Measurements from ENCODE around the gene ROS1.
"Not testable (repeated sequence)": the region's sequence is repeated elsewhere in the genome, so short reads cannot be mapped to it uniquely, and the experiment has no call there.

Gene ROS1

DNA sequence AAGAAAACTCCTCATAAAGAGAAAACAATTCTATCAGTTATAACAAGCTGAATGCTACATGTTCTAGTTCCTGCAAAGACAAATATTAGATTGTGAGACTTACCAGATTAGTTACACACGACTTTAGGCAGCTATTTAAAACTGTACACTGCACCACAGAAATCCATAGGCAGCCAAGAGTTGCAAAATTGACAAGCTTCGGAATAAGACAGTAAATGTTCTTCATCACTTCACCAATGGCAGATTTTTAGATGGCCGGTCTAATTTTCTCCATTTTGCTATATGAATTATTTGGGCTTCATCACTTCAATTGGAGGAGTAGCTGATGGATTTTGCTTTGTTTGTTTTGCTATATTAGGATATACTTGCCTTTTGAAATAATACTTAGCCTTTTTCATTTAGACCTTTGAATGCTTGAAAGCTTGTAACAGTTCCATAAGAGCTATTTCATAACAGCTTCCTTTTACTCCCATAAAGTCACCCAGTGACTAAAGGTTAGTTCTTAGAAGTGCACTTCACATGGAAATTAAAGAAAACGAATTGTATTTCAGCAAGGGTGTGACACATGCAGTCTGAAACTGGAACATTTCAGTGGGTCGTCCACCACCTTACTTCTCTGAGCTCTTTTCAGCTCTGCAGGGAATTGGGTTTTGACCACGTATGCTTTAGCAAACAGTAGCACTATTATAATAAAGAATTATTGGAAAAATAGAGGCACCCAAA, at the start of gene ROS1:
Gene ROS1 (minus strand): TSS at position 512 of the 723 bp plus-strand sequence. CDS start 286 bp downstream, at position 226.
- Mint-ChIP-seq H3K9me3 (peaks cover 2% of the 10 kb centered on the region), H3K27ac (no peak within 1 kb of the TSS), H3K4me1 (no peaks in the 10 kb centered on the region), H3K4me3 (no peak within 1 kb of the TSS), H3K27me3 (no peaks in the 10 kb centered on the region), H3K36me3 (no peaks in the 10 kb centered on the region)
- no peak for DNase-seq (ENCODE audit: low spot score in 2 of 2)
- ATAC-seq (ENCODE audit: low read depth) = no peak

DNA sequence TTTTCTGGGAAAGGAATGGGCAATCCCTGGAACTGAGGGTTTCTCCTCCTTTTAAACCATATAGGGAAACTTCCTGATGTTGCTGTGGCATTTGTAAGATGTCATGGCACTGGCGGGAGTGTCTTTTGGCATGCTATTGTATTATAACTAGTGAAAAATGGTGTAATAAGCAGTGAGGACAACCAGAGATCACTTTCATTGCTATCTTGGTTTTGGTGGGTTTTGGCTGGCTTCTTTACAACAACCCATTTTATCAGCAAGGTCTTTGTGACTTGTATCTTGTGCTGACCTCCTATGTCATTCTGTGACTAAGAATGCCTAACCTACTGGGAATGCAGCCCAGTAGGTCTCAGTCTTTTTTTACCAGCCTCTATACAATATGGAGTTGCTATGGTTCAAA, 47.7 kb upstream of the ROS1 start:
- Mint-ChIP-seq H3K36me3 (no peaks in the 10 kb centered on the region), H3K27me3 (peaks cover 8% of the 10 kb centered on the region), H3K4me1 (no peaks in the 10 kb centered on the region), H3K9me3 (no peaks in the 10 kb centered on the region), H3K4me3 (no peak overlapping the region), H3K27ac (no peak overlapping the region)
- ATAC-seq (ENCODE audit: low read depth) = no peak
- no peak for DNase-seq (ENCODE audit: low spot score in 2 of 2)

DNA sequence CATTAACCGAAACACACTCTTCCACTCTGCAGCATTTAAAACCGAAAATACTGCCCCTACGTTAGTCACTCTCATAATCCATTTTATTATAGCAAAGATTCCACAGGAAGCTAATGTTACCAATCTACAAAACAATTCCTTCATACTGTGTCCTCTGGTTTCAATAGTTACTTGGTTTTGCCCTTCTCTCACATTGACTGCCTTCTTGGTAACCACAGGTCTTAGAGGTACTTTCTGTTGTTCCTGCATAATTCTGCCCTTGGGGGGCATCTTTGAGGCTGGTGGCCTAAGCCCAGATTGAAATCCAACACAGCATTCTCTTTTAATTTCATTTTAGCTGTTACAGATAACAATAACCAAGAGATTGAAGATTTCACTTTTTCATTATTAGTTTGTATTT, 46.9 kb upstream of the ROS1 start:
- H3K4me1 Mint-ChIP-seq = no peaks in the 10 kb centered on the region
- no peak overlapping the region for H3K4me3 Mint-ChIP-seq
- H3K36me3 Mint-ChIP-seq = no peaks in the 10 kb centered on the region
- ATAC-seq (ENCODE audit: low read depth) = no peak
- DNase-seq (ENCODE audit: low spot score in 2 of 2) = no peak
- peaks cover 8% of the 10 kb centered on the region for H3K27me3 Mint-ChIP-seq
- H3K27ac Mint-ChIP-seq = no peak overlapping the region
- no peaks in the 10 kb centered on the region for H3K9me3 Mint-ChIP-seq

DNA sequence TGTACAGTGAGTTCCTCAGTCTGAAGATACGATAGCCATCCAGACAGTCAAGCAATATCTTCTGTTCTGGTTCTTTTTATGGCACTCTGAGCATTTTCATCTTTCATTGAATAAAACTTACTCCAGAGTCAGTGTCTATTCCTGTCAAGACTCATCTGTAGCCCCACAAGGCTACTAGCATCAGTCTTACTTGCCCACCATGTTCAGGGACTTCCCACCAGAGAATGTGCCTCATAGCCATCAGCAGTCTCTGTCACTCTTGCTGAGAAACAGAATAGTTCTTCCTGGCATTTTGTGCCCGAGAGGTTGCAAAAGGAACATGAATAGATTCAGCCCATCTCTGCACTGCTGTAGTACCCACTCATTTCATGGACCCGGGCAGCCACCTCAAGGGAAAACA, 44.0 kb upstream of the ROS1 start:
- Mint-ChIP-seq H3K4me1 (no peaks in the 10 kb centered on the region), H3K27me3 (peaks cover 10% of the 10 kb centered on the region), H3K36me3 (no peaks in the 10 kb centered on the region), H3K4me3 (no peak overlapping the region), H3K27ac (no peak overlapping the region), H3K9me3 (no peaks in the 10 kb centered on the region)
- no peak for DNase-seq (ENCODE audit: low spot score in 2 of 2)
- ATAC-seq (ENCODE audit: low read depth) = no peak

DNA sequence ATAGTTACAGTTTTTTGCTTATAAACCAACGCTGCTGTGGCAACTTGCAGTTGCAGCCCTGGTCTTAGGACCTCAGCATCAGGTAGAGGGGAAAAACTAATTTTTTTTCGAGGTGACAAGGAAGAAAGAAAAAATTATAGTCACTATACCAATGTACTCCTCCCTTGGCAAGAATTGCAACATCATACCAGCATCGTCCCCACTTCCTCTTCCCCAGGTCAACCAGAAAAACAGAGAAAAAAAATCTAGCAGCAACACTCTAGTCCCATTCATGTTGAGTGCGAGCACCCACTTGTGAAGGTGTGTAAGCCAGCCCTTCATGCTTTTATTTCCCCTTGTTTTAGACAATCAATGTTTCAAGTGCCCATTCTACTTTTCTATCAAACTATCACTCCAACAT, 43.6 kb upstream of the ROS1 start:
- Mint-ChIP-seq H3K4me1 (no peaks in the 10 kb centered on the region), H3K9me3 (no peaks in the 10 kb centered on the region), H3K4me3 (no peak overlapping the region), H3K36me3 (no peaks in the 10 kb centered on the region), H3K27me3 (peaks cover 10% of the 10 kb centered on the region), H3K27ac (no peak overlapping the region)
- ATAC-seq (ENCODE audit: low read depth) (no peak), DNase-seq (ENCODE audit: low spot score in 2 of 2) (no peak)

DNA sequence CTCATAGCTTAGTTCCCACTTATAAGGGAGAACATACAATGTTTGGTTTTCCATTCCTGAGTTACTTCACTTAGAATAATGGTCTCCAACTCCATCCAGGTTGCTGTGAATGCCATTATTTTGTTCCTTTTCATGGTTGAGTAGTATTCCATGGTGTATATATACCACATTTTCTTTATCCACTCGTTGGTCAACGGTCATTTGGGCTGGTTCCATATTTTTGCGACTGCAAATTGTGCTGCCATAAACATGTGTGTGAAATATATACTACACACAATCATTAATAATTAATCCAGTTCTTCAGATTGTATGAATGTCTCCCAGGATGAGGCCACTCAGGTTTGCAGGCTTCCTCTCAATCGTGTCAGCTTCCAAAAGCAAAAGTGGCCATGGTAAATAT, 42.8 kb upstream of the ROS1 start:
- H3K4me1 Mint-ChIP-seq = not testable (repeated sequence)

DNA sequence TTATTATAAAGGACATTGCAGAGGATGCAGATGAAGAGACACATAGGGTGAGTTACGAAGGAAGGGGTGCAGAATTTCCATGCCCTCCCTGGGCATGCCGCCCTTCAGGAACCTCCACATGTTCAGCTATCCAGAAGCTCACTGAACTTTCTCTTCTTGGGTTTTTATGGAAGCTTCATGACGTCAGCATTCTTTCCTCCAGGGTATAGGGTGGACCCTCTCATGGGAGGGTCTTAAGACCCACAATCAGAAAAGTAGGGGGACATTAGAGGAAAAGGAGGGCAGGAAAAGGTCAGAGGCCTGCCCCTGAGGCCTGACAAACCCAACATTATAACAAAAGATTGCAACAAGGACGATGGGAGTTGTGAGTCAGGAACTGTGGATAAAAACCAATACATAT, 42.1 kb upstream of the ROS1 start:
- DNase-seq (ENCODE audit: low spot score in 2 of 2) = no peak

More for the DNA sequence above, 42.8 kb upstream of the ROS1 start:
- not testable (repeated sequence) for H3K27ac Mint-ChIP-seq; H3K36me3 Mint-ChIP-seq; H3K9me3 Mint-ChIP-seq; H3K4me3 Mint-ChIP-seq; ATAC-seq (ENCODE audit: low read depth); DNase-seq (ENCODE audit: low spot score in 2 of 2)
- peaks cover 13% of the 10 kb centered on the region for H3K27me3 Mint-ChIP-seq

DNA sequence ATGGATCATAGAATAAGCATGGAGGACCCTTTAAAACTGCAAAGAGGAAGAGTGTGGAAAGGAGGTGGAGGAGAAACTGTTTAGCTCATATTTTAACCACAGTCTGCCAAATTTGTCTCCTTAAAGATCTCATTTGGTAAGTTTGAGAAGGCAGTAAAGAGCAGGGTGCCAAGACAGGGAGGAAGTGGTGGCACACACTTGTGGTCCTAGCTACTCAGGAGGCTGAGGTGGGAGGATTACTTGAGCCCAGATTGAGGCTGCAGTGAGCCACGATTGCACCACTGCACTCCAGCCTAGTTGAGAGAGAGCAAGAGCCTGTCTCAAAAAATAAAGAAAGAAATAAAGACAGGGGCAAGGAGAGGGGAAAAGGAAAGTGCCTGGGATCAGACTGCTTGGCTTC, 39.9 kb upstream of the ROS1 start:
- H3K9me3 Mint-ChIP-seq = no peaks in the 10 kb centered on the region
- H3K4me1 Mint-ChIP-seq = no peaks in the 10 kb centered on the region
- no peak for ATAC-seq (ENCODE audit: low read depth)
- no peak overlapping the region for H3K4me3 Mint-ChIP-seq
- no peak overlapping the region for H3K27ac Mint-ChIP-seq
- no peaks in the 10 kb centered on the region for H3K36me3 Mint-ChIP-seq
- DNase-seq (ENCODE audit: low spot score in 2 of 2) = no peak
- H3K27me3 Mint-ChIP-seq = peaks cover 11% of the 10 kb centered on the region

More for the DNA sequence above, 42.1 kb upstream of the ROS1 start:
- Mint-ChIP-seq H3K4me3 (no peak overlapping the region), H3K36me3 (no peaks in the 10 kb centered on the region), H3K27me3 (peaks cover 14% of the 10 kb centered on the region), H3K4me1 (no peaks in the 10 kb centered on the region), H3K27ac (no peak overlapping the region), H3K9me3 (no peaks in the 10 kb centered on the region)
- no peak for ATAC-seq (ENCODE audit: low read depth)

DNA sequence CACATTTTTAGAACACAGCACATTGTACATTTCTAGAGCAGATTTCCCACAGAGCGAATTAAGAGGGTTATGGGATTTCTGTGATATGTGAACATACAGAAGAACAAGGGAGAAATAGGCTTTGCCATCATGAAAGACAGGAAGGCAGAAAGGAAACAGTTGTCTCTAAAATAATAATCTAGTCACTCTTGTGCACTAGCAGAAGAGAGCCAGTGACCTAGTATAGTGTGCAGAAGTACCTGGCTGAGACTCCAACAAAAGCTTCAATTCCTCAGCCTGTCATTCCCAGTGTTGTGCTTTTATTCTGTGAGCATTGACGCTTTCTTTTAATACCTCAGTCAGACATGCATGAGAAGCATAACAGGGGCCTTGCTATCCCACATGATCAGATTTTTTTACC, 39.0 kb upstream of the ROS1 start:
- Mint-ChIP-seq H3K27ac (no peak overlapping the region), H3K27me3 (peaks cover 11% of the 10 kb centered on the region), H3K4me1 (no peaks in the 10 kb centered on the region), H3K36me3 (no peaks in the 10 kb centered on the region), H3K9me3 (no peaks in the 10 kb centered on the region), H3K4me3 (no peak overlapping the region)
- ATAC-seq (ENCODE audit: low read depth) (no peak), DNase-seq (ENCODE audit: low spot score in 2 of 2) (no peak)

DNA sequence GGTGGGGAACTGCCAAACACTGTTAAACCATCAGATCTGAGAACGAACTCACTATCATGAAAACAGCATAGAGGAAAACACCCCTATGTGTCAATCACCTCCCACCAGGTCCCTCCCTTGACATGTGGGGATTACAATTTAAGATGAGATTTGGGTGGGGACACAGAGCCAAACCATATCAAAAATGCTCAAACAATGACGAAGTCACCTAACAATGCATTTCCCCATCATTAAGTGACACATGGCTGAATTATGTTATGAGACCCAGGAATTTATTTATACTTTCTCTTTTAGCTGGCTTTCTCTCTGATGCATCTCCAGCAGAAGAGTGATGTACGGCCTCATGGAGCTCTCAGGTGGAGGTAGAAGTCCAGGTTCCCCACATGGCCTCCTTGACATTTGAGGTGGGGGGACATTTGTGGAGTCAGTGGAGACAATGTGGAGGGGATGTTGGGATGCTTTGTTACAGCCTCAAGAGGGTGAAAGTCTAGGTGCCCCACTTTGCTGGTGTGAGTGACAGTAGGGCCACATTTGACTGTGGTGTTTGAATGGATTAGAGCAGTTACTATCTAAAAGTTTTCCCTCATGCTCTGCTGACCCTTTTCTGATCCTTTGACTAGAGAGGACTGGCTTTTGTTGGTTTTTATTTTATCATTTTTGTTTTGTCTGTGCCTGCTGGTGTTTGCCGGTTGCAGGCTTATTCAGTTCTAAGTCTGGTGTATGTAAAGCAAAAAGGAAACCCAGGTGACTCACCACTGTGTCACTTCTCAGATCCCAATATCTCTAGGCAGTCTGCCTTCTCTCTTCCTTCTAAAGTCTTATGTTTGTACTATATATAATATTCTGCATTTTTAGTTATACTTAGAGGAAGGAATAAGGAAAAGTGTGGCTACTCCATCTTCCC, 38.3 kb upstream of the ROS1 start:
- Mint-ChIP-seq H3K4me1 (no peaks in the 10 kb centered on the region), H3K27ac (no peak overlapping the region), H3K9me3 (no peaks in the 10 kb centered on the region), H3K36me3 (no peaks in the 10 kb centered on the region), H3K27me3 (peaks cover 8% of the 10 kb centered on the region), H3K4me3 (no peak overlapping the region)
- ATAC-seq (ENCODE audit: low read depth) (no peak), DNase-seq (ENCODE audit: low spot score in 2 of 2) (no peak)

DNA sequence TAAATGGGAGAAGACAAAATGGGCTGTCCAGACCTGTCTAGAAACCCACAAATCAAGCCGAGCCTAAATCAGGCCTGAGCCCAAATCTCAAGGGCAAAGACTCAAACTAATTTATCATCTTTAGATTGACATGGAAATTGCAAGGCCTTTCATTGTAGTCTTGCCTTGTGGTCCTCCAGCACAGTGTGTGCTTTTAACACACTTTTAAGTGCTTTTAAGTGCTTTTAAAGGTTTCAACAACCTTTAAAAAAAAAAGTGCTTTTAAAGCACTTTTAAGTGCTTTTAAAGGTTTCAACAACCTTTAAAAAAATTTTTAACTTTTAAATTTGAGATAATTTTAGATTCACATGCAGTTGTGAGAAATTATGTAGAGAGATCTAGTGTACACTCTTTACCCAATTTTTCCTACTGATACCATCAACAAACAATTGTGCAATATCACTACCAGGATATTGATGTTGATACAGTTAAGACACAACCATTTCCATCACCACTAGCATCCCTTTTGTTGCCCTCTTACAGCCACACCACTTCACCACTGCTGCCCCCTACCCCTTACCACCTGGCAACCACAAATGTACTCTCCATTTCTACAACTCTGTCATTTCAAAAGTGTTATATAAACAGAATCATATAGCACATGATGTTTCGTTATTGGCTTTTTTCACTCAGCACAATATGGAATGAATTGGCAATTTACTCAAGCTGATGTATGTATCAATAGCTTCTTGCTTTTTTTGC, 33.6 kb upstream of the ROS1 start:
- DNase-seq (ENCODE audit: low spot score in 2 of 2) (no peak), ATAC-seq (ENCODE audit: low read depth) (no peak)
- Mint-ChIP-seq H3K9me3 (no peaks in the 10 kb centered on the region), H3K27ac (no peak overlapping the region), H3K36me3 (no peaks in the 10 kb centered on the region), H3K4me3 (no peak overlapping the region), H3K27me3 (peaks cover 5% of the 10 kb centered on the region), H3K4me1 (no peaks in the 10 kb centered on the region)

DNA sequence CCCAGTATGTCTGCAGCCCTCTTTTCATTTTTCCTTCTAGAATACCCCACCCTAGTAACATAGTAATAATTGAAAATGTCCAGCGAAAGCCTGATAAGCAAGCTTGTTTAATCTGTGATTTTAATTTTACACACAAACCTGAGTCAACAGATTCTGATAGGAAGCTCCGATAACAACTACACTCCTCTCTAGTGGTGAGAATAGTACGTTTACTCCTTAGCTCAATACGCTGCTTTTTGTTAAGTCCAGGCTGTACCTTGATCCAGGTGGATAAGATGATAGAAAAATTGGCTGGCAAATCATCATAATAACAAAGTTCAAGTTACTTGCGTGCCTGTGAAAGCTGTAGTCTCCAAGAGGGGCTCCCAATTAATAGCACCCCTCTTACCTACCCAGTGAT, 31.3 kb upstream of the ROS1 start:
- ATAC-seq (ENCODE audit: low read depth) (no peak), DNase-seq (ENCODE audit: low spot score in 2 of 2) (no peak)
- Mint-ChIP-seq H3K9me3 (no peaks in the 10 kb centered on the region), H3K27ac (no peak overlapping the region), H3K36me3 (no peaks in the 10 kb centered on the region), H3K4me3 (no peak overlapping the region), H3K27me3 (peaks cover 1% of the 10 kb centered on the region), H3K4me1 (no peaks in the 10 kb centered on the region)

DNA sequence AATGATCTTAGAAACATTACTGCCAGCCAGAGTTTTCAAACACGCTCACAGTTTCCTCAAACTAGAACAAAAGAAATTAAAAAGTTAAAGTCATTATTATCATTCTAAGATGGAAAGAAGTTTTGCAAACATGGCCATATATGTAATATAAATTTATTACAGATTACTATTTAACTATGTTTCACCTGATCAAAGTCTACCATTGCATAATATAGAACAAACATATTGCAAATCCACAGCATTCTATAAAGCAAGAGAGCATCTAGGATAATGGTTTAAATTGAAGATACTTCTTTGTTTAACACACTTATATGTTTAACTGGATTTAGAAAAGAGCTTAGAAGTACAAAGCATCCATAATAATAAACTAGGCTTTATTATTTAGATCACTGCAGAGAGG, 30.5 kb upstream of the ROS1 start:
- Mint-ChIP-seq H3K9me3 (no peaks in the 10 kb centered on the region), H3K4me3 (no peak overlapping the region), H3K27me3 (peaks cover 1% of the 10 kb centered on the region), H3K36me3 (no peaks in the 10 kb centered on the region), H3K4me1 (no peaks in the 10 kb centered on the region), H3K27ac (no peak overlapping the region)
- DNase-seq (ENCODE audit: low spot score in 2 of 2) (no peak), ATAC-seq (ENCODE audit: low read depth) (no peak)

DNA sequence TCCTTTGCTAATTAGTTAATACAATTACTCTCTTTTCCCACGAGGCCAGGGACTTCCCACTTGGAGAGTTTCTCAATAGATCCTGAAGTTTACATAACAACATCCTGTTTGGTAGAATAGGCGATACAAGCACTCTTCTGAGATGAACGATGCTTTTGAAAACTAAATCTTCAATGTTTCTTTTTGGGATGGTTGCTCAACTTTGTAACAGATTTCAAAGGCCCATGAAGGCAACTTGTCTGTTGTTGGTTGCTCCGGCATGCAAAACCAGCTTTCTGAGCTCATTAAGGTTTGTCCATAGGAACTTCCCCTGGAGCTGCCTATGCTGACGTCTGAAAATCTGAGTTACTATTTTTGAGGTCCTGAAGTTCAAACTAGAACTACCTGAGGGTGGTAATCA, 25.9 kb upstream of the ROS1 start:
- Mint-ChIP-seq H3K27ac (no peak overlapping the region), H3K9me3 (no peaks in the 10 kb centered on the region), H3K4me1 (no peaks in the 10 kb centered on the region), H3K4me3 (no peak overlapping the region), H3K36me3 (no peaks in the 10 kb centered on the region), H3K27me3 (peaks cover 8% of the 10 kb centered on the region)
- ATAC-seq (ENCODE audit: low read depth) (no peak), DNase-seq (ENCODE audit: low spot score in 2 of 2) (no peak)

All from memory B cell (primary cell).